GM21447 (cell line): ENCODE data around the gene XXYLT1.
"Not testable (repeated sequence)": the region's sequence is repeated elsewhere in the genome, so short reads cannot be mapped to it uniquely, and the experiment has no call there.

Experiments
- ATAC-seq: cut with Tn5 transposase; IDR thresholded peaks from one replicate; pipeline ENCODE4 v1.9.1; 2021; ENCODE audit not compliant: unreplicated experiment

XXYLT1 gene

DNA sequence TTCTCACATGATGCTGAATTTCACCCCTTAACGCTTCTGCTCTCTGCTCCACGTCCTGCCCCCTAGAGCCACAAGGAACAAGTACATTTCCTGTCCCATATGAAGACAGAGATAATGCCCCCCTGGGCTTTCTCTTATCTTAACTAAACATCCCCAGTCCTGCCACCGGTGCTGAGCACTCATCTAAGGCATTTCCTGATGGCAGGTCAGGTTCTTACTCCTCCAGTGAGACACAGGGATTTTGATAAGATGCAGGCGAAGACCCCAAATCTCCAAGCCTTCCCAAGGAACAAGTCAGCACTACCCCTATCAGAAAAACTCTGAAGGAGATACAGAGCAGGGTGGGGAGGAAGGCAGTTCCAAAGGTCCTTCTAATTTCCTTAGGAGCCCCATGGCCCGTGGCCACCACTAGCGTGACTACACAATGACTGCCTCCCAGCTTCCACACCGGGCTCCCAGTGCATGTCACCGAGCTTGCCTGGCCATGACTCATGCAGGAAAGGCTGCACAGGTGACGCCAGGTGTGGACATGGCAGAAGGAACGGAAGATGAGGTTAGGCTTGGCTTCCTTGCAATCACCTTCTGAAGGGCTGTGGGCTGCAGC lies 152.9 kb downstream of the XXYLT1 start:
- peak; percentile 59 for ATAC-seq

GRCh38 chr3:195116407-195117185 lies 154.4 kb downstream of the XXYLT1 start:
- ATAC-seq: no peak

DNA sequence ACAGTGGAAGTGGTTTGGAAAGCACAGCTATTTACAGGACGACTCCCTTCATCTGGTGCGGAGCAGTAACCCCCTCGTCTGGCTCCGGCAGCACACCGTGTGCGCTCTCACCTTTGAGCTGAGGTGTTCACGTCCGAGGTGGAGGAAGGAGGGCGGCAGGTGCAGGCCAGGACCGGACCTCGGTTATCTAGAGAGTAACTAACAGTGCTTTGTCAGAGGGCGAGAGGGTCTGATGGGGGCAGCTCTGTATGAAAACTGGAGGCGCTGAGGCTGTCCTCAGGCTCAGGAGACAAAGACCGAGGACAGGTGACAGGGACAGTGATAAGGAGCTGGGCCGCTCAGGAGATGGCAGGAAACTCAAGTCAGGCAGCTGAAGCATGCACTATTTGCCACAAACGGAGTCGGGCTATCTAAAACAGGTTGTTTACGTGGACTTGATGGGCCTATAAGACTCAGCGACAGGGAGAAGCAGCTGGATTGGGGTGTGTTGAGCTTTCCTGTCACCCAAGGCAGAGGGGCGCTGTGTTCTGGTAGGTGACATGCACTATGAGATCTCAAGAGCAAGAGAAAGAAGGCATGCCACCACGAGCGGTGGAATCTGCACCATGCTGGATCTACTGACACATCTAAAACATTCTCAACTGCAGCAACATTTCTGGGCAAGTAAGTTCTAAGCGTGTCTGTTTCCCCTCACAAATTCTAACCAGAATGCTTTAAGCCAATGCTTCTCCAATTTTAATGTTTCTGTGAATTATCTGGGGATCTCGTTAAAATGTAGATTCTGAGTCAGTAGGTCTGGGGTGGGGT lies 155.2 kb downstream of the XXYLT1 start:
- no peak for ATAC-seq

- no peak for ATAC-seq
Measured at GRCh38 chr3:195114786-195115599, 156.0 kb downstream of the XXYLT1 start.

DNA sequence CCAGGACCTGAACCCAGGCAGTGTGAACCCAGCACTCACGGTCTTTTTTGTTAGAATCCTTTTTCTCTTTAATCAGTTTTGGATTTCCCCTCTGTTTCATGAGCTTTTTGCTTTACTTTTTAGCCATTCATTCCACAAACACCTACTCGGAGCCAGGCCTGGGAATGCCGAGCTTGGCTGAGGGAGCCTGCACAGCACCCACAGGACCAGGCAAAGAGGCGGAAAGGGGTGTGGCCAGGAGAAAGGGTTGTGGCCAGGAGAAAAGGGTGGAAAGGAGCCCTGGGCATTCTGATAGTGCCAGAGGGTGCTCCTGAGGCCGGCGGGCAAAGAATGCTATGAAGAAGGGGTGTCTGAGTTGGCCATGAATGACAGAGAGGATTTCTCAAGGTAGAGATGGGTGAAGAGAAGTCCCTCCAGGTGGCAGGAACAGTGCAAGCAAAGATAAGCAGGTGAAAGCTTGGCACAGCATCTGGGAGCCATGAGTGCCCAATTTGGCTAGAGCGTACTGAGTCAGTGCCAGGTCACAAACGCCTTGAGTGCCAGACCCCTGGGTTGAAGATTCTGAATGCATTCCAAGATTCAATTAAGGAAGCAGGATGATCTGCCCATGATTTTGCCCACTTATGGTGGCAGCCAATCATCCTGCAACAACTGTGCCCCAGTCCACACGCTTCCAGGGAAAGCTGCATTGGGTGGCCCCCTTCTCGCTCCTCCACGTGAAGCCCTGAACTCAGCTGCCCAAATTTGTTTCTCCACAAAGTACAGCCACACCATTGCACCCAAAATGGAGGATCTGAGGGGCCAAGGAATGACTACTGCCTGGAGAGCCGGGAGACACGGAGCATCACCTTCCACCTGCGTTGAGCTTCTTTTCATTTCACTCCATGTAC lies 157.2 kb downstream of the XXYLT1 start:
- no peak for ATAC-seq

DNA sequence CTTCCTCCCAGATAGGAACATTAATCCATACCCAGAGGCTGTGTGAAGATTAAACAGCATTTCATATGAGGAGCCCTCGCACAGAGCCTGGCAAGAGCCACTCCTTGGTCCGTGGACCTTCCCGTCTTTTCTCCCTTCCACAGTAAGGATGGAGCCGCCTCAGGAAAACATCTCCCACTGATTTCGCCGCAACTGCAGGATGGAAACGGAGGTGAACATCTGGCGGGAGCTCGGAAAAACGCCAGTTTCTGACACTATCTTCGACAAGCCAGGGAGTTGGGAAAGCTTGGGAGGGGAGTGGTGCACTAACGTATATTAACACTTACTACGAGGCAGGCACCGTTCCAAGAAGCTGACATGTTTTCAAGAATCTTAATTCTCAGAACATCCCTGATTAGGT lies 157.9 kb downstream of the XXYLT1 start:
- ATAC-seq: no peak

DNA sequence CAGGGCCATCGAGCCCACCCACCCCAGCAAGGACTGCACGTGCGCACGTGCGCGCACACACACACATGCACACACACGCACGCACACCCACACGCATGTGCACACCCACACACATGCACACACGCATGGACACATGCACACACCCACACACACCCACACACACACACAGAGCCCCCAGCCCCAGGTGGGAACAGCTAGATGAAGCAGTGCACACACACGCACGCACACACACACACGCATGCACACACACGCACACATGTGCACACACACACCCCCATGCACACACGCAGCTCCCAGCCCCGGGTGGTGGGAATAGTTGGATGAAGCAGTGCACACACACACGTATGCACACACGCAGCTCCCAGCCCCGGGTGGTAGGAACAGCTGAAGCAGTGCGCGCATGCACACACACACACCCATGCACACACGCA lies 158.6 kb downstream of the XXYLT1 start:
- no peak for ATAC-seq

DNA sequence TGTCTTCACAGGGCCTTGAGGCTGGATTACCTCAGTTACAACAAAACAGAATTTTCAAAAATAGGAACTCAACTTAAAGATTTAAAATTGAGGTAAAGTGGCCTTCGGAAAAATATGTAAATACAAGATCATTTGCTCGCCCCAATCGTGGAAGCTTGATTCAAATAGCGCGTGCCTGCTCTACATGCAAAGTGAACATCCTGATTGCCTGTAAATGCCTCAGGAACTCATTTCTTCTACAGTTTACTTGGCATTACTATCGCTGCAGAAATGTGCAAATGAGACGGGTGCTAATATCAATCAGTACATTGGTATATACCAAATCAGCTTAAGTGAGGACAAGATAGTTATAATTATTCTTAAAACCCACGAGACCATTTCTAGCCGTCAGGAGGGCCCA lies 159.2 kb downstream of the XXYLT1 start:
- ATAC-seq: no peak

GRCh38 chr3:195111319-195111705 lies 159.6 kb downstream of the XXYLT1 start:
- ATAC-seq: no peak

DNA sequence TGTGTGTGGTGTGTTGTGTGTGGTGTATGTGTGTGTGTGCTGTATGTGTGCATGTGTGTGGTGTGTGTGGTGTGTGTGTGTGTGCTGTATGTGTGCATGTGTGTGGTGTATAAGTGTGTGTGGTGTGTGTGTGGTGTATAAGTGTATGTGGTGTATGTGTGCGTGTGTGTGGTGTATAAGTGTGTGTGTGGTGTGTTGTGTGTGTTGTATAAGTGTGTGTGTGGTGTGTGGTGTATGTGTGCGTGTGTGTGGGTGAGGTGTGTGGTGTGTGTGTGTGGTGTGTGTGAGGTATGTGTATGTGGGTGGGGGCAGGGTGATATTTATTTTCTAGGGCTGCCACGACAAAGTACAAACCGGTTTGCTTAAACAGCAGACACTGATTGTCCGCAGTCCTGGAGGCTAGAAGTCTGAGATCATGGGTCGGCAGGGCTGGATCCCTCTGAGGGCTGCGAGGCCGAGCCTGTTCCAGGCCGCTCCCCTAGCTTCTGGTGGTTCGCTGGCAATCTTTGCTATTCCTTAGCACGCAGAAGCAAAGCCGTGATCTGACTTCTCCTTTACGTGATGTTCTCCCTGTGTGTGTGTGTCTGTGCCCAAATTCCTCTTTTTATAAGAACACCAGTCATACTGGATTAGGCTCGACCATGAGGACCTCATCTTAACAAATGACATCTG lies 160.2 kb downstream of the XXYLT1 start:
- no peak for ATAC-seq

DNA sequence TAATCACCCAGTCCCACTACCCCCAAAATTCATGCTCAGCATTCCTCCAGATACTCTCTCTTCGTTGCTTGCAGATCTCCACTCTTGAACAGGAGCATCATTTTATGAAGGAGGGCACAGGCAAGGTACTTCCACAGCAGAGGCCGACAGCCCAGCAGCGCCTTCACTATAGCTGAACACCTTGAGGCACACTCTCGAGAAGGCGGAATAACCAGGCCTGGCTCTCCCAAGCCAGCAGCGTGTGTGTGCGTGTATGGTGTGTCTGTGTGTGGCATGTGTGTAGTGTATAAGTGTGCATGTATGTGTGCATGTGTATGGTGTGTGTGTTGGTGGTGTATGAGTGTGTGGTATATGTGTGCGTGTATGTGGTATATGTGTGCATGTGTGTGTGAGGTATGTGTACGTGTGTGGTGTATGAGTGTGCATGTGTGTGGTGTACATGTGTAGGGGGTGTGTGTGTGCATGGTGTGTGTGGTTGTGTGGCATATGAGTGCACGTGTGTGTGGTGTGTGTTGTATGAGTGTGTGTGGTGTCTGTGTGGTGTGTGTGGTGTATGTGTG lies 161.8 kb downstream of the XXYLT1 start:
- no peak for ATAC-seq

GRCh38 chr3:195107593-195107992 lies 163.4 kb downstream of the XXYLT1 start:
- no peak for ATAC-seq

DNA sequence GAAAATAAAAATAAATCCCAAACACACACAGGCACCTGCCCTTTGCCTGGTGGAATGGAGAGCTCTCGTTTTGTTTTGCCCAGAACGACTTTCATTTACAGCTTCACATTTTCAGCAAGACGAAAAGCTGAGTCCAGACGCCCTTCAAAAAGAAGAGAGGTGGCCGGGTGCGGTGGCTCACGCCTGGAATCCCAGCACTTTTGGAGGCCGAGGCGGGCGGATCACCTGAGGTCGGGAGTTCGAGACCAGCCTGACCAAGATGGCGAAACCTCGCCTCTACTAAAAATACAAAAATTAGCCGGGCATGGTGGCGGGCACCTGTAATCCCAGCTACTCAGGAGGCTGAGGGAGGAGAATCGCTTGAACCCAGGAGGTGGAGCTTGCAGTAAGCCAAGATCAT lies 163.9 kb downstream of the XXYLT1 start:
- ATAC-seq: not testable (repeated sequence)

DNA sequence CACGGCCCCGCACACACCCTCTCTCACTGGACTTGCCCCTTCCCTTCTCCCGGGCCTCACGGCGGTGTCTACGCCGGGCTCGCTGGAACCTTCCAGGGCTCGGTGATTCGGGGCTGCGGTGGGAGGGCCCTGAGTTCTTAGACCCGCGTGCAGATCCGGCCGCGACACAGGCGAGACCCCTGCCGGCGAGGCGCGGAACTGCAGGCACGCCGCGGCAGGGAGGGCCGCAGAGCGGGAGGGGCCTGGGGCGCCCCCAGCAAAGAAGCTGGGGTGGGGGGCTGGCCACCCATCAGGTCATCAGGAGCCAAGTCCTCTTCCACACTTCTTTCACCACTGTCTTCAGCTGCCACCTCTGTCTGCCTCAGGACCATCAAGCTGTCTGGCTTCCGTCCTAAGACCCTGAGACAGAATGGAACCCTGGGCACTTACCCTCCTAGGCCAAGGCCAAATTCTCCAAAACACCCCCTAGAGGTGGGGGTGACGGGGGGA lies 164.5 kb downstream of the XXYLT1 start:
- peak; percentile 48 for ATAC-seq

GRCh38 chr3:195105841-195106417 lies 165.0 kb downstream of the XXYLT1 start:
- no peak for ATAC-seq

GRCh38 chr3:195105389-195105788 lies 165.6 kb downstream of the XXYLT1 start:
- ATAC-seq: no peak

GRCh38 chr3:195104340-195104739 lies 166.6 kb downstream of the XXYLT1 start:
- no peak for ATAC-seq

DNA sequence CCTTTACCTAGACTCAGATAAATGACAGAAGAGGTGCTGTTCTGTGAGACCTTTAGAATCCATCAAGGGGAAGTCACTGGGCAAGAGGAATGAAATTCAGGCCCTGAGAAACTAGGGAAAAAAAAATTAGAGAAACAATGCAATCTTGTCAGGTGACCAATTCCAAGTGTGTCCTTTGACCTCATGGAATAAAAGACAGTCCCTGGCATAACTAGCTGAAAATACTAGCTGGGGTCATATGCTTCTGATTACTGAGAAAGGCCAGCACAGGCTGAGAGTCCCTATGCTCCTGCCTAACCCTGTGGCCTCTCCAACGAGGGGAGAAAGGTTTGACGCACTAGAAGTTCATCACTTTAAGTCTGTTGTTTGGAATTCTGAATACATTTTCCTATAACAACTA lies 167.3 kb downstream of the XXYLT1 start:
- ATAC-seq: no peak
